ENCODE results near the gene RIOX2. TPM values are rescaled to one million over a fixed set of nuclear protein-coding genes. Genes with fewer than 3 reads are reported as not detected.

Gene RIOX2
- polyA plus RNA-seq, 1 donor from 2014 or later = 0.48 TPM

DNA sequence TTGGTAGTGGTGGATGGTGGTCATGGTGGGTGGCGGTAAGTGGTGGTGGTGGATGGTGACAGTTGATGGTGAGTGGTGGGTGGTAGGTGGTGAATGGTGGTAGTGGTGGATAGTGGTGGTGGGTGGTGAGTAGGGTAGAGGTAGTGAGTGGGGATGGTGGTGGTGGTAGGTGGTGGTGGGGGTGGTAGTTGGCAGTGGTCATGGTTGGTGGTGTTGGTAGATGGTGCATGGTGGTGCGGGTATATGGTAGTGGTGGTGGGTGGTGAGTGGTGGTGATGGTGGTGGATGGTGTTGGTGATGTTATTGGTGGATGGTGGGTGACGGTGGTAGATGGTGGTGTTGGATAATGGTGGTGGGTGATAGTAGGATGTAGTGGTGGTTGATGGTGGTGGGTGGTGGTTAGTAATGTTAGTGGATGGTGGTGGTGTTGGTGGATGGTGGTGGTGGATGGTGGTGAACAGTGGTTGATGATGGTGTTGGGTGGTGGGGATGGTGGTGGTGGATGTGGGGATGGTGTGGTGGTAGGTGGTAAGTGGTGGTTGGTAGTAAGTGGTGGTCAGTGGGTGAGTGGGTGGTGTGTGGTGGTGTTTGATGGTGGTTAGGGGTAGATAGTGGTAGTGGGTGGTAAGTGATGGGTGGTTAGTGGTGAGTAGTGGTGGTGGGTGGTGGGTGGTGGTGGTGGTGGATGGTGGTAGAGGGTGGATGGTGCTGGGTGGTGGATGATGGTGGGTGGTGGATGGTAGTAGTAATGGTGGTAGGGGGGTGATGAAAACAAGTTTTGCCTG lies 16.7 kb upstream of the RIOX2 start:
- H3K9me2 ChIP-seq (ENCODE audit: insufficient read depth, low read length) = no peaks in the 10 kb centered on the region
- no peaks in the 10 kb centered on the region for H3F3A ChIP-seq (ENCODE audit: insufficient read depth, low read length, poor library complexity, severe bottlenecking)
- TF ChIP-seq EZH2 (IDR thresholded peaks at IDR 0.05; ENCODE audit: borderline replicate concordance, insufficient read depth, low read length, poor library complexity, severe bottlenecking) (no peak), TAF1 (IDR thresholded peaks at IDR 0.05; ENCODE audit: low read depth) (no peak), POLR2AphosphoS5 (IDR thresholded peaks at IDR 0.05) (no peak)
- H2AFZ ChIP-seq (ENCODE audit: low read depth, low read length) = no peak overlapping the region
- H3K4me3 ChIP-seq (ENCODE audit: low read length) = no peak overlapping the region
- no peaks in the 10 kb centered on the region for H3K27me3 ChIP-seq (ENCODE audit: insufficient read depth, low read depth, low read length)
- H3K4me2 ChIP-seq (ENCODE audit: low read length) = no peak overlapping the region
- no peaks in the 10 kb centered on the region for H4K20me1 ChIP-seq (ENCODE audit: insufficient read depth)
- no peak overlapping the region for H3K9ac ChIP-seq (ENCODE audit: low read length)
- no peak overlapping the region for H3K27ac ChIP-seq (ENCODE audit: low read length)
- no peaks in the 10 kb centered on the region for H3K9me3 ChIP-seq (ENCODE audit: low read length)
- H3K79me2 ChIP-seq (replicated peaks; ENCODE audit: insufficient read depth, low read length) = no peaks in the 10 kb centered on the region
- no peaks in the 10 kb centered on the region for H3K36me3 ChIP-seq (ENCODE audit: insufficient read depth, low read length)

DNA sequence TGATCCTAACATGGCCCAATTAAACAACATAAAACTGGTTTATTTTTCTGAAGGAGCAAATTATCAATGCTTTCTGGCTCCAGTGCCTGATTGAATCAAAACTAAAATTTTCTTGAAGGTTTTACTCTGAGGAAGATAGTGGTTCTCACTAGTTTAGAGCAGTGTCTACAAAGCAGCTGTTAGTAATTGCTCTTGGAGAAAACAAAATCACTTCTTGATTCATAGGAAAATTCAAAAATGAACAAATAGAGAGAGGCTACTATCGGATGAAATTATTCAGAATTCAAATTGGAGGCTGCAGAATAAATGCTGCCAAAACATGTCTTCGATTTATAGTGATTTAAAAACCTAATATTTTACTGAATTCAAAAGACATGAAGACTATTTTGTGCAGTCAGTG lies 15.1 kb upstream of the RIOX2 start:
- TF ChIP-seq RAD21 (conservative IDR thresholded peaks at IDR 0.05) (no peak), SMC3 (conservative IDR thresholded peaks at IDR 0.05; ENCODE audit: poor library complexity) (no peak), EZH2 (IDR thresholded peaks at IDR 0.05; ENCODE audit: borderline replicate concordance, insufficient read depth, low read length, poor library complexity, severe bottlenecking) (no peak), MXI1 (conservative IDR thresholded peaks at IDR 0.05; ENCODE audit: poor library complexity, severe bottlenecking) (no peak), EP300 (conservative IDR thresholded peaks at IDR 0.05; ENCODE audit: poor library complexity, severe bottlenecking) (no peak), POLR2AphosphoS5 (IDR thresholded peaks at IDR 0.05) (no peak), TAF1 (IDR thresholded peaks at IDR 0.05; ENCODE audit: low read depth) (no peak)
- TF ChIP-seq, protein P1, sequence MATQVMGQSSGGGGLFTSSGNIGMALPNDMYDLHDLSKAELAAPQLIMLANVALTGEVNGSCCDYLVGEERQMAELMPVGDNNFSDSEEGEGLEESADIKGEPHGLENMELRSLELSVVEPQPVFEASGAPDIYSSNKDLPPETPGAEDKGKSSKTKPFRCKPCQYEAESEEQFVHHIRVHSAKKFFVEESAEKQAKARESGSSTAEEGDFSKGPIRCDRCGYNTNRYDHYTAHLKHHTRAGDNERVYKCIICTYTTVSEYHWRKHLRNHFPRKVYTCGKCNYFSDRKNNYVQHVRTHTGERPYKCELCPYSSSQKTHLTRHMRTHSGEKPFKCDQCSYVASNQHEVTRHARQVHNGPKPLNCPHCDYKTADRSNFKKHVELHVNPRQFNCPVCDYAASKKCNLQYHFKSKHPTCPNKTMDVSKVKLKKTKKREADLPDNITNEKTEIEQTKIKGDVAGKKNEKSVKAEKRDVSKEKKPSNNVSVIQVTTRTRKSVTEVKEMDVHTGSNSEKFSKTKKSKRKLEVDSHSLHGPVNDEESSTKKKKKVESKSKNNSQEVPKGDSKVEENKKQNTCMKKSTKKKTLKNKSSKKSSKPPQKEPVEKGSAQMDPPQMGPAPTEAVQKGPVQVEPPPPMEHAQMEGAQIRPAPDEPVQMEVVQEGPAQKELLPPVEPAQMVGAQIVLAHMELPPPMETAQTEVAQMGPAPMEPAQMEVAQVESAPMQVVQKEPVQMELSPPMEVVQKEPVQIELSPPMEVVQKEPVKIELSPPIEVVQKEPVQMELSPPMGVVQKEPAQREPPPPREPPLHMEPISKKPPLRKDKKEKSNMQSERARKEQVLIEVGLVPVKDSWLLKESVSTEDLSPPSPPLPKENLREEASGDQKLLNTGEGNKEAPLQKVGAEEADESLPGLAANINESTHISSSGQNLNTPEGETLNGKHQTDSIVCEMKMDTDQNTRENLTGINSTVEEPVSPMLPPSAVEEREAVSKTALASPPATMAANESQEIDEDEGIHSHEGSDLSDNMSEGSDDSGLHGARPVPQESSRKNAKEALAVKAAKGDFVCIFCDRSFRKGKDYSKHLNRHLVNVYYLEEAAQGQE (IDR thresholded peaks at IDR 0.05; ENCODE audit: borderline replicate concordance) = no peak
- TF ChIP-seq, protein P2, sequence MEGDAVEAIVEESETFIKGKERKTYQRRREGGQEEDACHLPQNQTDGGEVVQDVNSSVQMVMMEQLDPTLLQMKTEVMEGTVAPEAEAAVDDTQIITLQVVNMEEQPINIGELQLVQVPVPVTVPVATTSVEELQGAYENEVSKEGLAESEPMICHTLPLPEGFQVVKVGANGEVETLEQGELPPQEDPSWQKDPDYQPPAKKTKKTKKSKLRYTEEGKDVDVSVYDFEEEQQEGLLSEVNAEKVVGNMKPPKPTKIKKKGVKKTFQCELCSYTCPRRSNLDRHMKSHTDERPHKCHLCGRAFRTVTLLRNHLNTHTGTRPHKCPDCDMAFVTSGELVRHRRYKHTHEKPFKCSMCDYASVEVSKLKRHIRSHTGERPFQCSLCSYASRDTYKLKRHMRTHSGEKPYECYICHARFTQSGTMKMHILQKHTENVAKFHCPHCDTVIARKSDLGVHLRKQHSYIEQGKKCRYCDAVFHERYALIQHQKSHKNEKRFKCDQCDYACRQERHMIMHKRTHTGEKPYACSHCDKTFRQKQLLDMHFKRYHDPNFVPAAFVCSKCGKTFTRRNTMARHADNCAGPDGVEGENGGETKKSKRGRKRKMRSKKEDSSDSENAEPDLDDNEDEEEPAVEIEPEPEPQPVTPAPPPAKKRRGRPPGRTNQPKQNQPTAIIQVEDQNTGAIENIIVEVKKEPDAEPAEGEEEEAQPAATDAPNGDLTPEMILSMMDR (IDR thresholded peaks at IDR 0.05; ENCODE audit: poor library complexity, severe bottlenecking) = no peak
- Histone ChIP-seq H3K4me2 (ENCODE audit: low read length) (no peak overlapping the region), H3K9me2 (ENCODE audit: insufficient read depth, low read length) (no peaks in the 10 kb centered on the region), H4K20me1 (ENCODE audit: insufficient read depth) (no peaks in the 10 kb centered on the region), H3K9me3 (ENCODE audit: low read length) (no peaks in the 10 kb centered on the region), H3K9ac (ENCODE audit: low read length) (no peak overlapping the region), H3K36me3 (ENCODE audit: insufficient read depth, low read length) (no peaks in the 10 kb centered on the region), H2AFZ (ENCODE audit: low read depth, low read length) (no peak overlapping the region), H3K4me3 (ENCODE audit: low read length) (no peak overlapping the region), H3K79me2 (replicated peaks; ENCODE audit: insufficient read depth, low read length) (no peaks in the 10 kb centered on the region), H3F3A (ENCODE audit: insufficient read depth, low read length, poor library complexity, severe bottlenecking) (no peaks in the 10 kb centered on the region), H3K27me3 (ENCODE audit: insufficient read depth, low read depth, low read length) (no peaks in the 10 kb centered on the region), H3K27ac (ENCODE audit: low read length) (no peak overlapping the region)

Data from neural cell (in vitro differentiated cells).